Cortex of kidney (tissue), 1 donor: ENCODE measurements around the gene ASMTL.

Source experiments
- DNase-seq: peaks from one replicate; lab custom pipeline; 2025; lab: John Stamatoyannopoulos, UW

Gene ASMTL

GRCh38 chrX:1403228-1403627, 49.5 kb downstream of the ASMTL start:
- DNase-seq: no peak

- DNase-seq: no peak
Observed at GRCh38 chrX:1401611-1402430, 50.9 kb downstream of the ASMTL start.

GRCh38 chrX:1400742-1401471, 51.8 kb downstream of the ASMTL start:
- DNase-seq: no peak

GRCh38 chrX:1400049-1400448, 52.7 kb downstream of the ASMTL start:
- DNase-seq: no peak

- DNase-seq: no peak
Observed at GRCh38 chrX:1398431-1399340, 54.0 kb downstream of the ASMTL start.

- no peak for DNase-seq
Observed at GRCh38 chrX:1397441-1398270, 55.1 kb downstream of the ASMTL start.

GRCh38 chrX:1397001-1397400, 55.7 kb downstream of the ASMTL start:
- no peak for DNase-seq

GRCh38 chrX:1395646-1396216, 57.0 kb downstream of the ASMTL start:
- DNase-seq: no peak

GRCh38 chrX:1394731-1395501, 57.8 kb downstream of the ASMTL start:
- no peak for DNase-seq

- no peak for DNase-seq
Observed at GRCh38 chrX:1393871-1394615, 58.7 kb downstream of the ASMTL start.

GRCh38 chrX:1392376-1393068, 60.2 kb downstream of the ASMTL start:
- no peak for DNase-seq

GRCh38 chrX:1391707-1392375, 60.9 kb downstream of the ASMTL start, which contains the start of gene SLC25A6:
Gene SLC25A6 (minus strand): TSS chrX:1392113. CDS start chrX:1392009, 104 bp downstream.
- no peak for DNase-seq

GRCh38 chrX:1391370-1391706, 61.4 kb downstream of the ASMTL start:
- no peak for DNase-seq

- no peak for DNase-seq
Observed at GRCh38 chrX:1390621-1391369, 61.9 kb downstream of the ASMTL start.

GRCh38 chrX:1389993-1390285, 62.8 kb downstream of the ASMTL start:
- no peak for DNase-seq

GRCh38 chrX:1389181-1389992, 63.3 kb downstream of the ASMTL start:
- no peak for DNase-seq

- DNase-seq: no peak
Observed at GRCh38 chrX:1388651-1389050, 64.1 kb downstream of the ASMTL start.
